ENCODE measurements around the gene PSME4. TPM values are rescaled to one million over a fixed set of nuclear protein-coding genes. Genes with fewer than 3 reads are reported as not detected.

PSME4 gene
- polyA plus RNA-seq, 1 experiment = 52.0 TPM

- POLR2A ChIA-PET = no interaction called here
- Histone ChIP-seq H3K9me3 (ENCODE audit: control insufficient read depth, insufficient read depth, low read length) (no peaks in the 10 kb centered on the region), H3K4me3 (ENCODE audit: low read depth, low read length) (no peak overlapping the region), H3K27ac (ENCODE audit: low read depth, low read length) (no peak overlapping the region), H3K27me3 (ENCODE audit: control insufficient read depth, insufficient read depth, low read length) (no peaks in the 10 kb centered on the region)
- TF ChIP-seq CTCF (IDR thresholded peaks at IDR 0.05; ENCODE audit: low read depth, low read length) = no peak
- CTCF ChIA-PET = no interaction called here
- no peak for DNase-seq (ENCODE audit: low read depth, low spot score)
Observed at GRCh38 chr2:53952519-53952918, 18.3 kb downstream of the PSME4 start.

GRCh38 chr2:53949457-53949856 is 21.3 kb downstream of the PSME4 start:
- POLR2A ChIA-PET = no interaction called here
- DNase-seq (ENCODE audit: low read depth, low spot score) = no peak
- Histone ChIP-seq H3K4me3 (ENCODE audit: low read depth, low read length) (no peak overlapping the region), H3K27me3 (ENCODE audit: control insufficient read depth, insufficient read depth, low read length) (no peaks in the 10 kb centered on the region), H3K9me3 (ENCODE audit: control insufficient read depth, insufficient read depth, low read length) (no peaks in the 10 kb centered on the region), H3K27ac (ENCODE audit: low read depth, low read length) (no peak overlapping the region)
- no peak for TF ChIP-seq CTCF (IDR thresholded peaks at IDR 0.05; ENCODE audit: low read depth, low read length)
- CTCF ChIA-PET = no interaction called here

GRCh38 chr2:53945538-53945937 is 25.3 kb downstream of the PSME4 start:
- POLR2A ChIA-PET = no interaction called here
- CTCF ChIA-PET = no interaction called here
- H3K4me3 ChIP-seq (ENCODE audit: low read depth, low read length) = no peak overlapping the region
- no peak for TF ChIP-seq CTCF (IDR thresholded peaks at IDR 0.05; ENCODE audit: low read depth, low read length)
- H3K27ac ChIP-seq (ENCODE audit: low read depth, low read length) = no peak overlapping the region
- no peak for DNase-seq (ENCODE audit: low read depth, low spot score)
- H3K9me3 ChIP-seq (ENCODE audit: control insufficient read depth, insufficient read depth, low read length) = no peaks in the 10 kb centered on the region
- no peaks in the 10 kb centered on the region for H3K27me3 ChIP-seq (ENCODE audit: control insufficient read depth, insufficient read depth, low read length)

- ChIA-PET POLR2A (no interaction called here), CTCF (interaction anchor here (0.8 kb wide), 1 partner anchor 760 kb away, joined by 3 read pairs; no protein-coding TSS in a partner anchor)
- Histone ChIP-seq H3K4me3 (ENCODE audit: low read depth, low read length) (no peak overlapping the region), H3K9me3 (ENCODE audit: control insufficient read depth, insufficient read depth, low read length) (no peaks in the 10 kb centered on the region), H3K27ac (ENCODE audit: low read depth, low read length) (no peak overlapping the region), H3K27me3 (ENCODE audit: control insufficient read depth, insufficient read depth, low read length) (no peaks in the 10 kb centered on the region)
- no peak for TF ChIP-seq CTCF (IDR thresholded peaks at IDR 0.05; ENCODE audit: low read depth, low read length)
- no peak for DNase-seq (ENCODE audit: low read depth, low spot score)
Observed at GRCh38 chr2:53944542-53944941, 26.3 kb downstream of the PSME4 start.

GRCh38 chr2:53942280-53942679 is 28.5 kb downstream of the PSME4 start:
- Histone ChIP-seq H3K27ac (ENCODE audit: low read depth, low read length) (no peak overlapping the region), H3K9me3 (ENCODE audit: control insufficient read depth, insufficient read depth, low read length) (no peaks in the 10 kb centered on the region), H3K27me3 (ENCODE audit: control insufficient read depth, insufficient read depth, low read length) (no peaks in the 10 kb centered on the region), H3K4me3 (ENCODE audit: low read depth, low read length) (no peak overlapping the region)
- POLR2A ChIA-PET = no interaction called here
- CTCF ChIA-PET = interaction anchor here (0.6 to 1.4 kb wide), 2 partner anchors 8 to 762 kb away, joined by 4 to 7 read pairs; no protein-coding TSS in a partner anchor
- TF ChIP-seq CTCF (IDR thresholded peaks at IDR 0.05; ENCODE audit: low read depth, low read length) = no peak
- DNase-seq (ENCODE audit: low read depth, low spot score) = no peak
